ENCODE results near the gene VPS18. TPM values are rescaled to one million over a fixed set of nuclear protein-coding genes. Genes with fewer than 3 reads are reported as not detected.
A peak's percentile ranks its signal among the peaks of the same experiment; 100 is the strongest.

The VPS18 gene
- total and polyA plus RNA-seq, 2 donors (not counting 3 experiments of a cell fraction or from before 2014, with no cell fraction given): 29.3 to 32.8 TPM

- Histone ChIP-seq H4K20me1 (replicated peaks; ENCODE audit: control insufficient read depth, extremely low read depth, insufficient read depth, low read length) (no peaks in the 10 kb centered on the region), H3K9ac (replicated peaks; ENCODE audit: extremely low read depth, insufficient read depth, low read length) (no peak overlapping the region), H3K36me3 (ENCODE audit: control insufficient read depth in 2 of 2, extremely low read depth in 1 of 2, insufficient read depth in 2 of 2, low read length in 2 of 2) (no peaks in the 10 kb centered on the region), H3K27ac (ENCODE audit: insufficient read depth, low read depth, low read length) (no peak overlapping the region), H3K4me2 (ENCODE audit: insufficient read depth, low read length) (no peak overlapping the region), H3K9me1 (replicated peaks; ENCODE audit: control insufficient read depth, extremely low read depth, insufficient read depth, low read length) (no peaks in the 10 kb centered on the region), H3K9me3 (replicated peaks; ENCODE audit: control insufficient read depth, insufficient read depth, low read length) (no peaks in the 10 kb centered on the region), H2AFZ (ENCODE audit: low read depth, low read length) (peak overlapping the region; percentile 30), H3K4me3 (replicated peaks in 1 of 3; ENCODE audit: insufficient read depth in 1 of 3, low read depth in 1 of 3, low read length in 3 of 3) (no peak overlapping the region), H3K79me2 (ENCODE audit: control insufficient read depth, insufficient read depth, low read length) (no peaks in the 10 kb centered on the region), H3K4me1 (ENCODE audit: control insufficient read depth, extremely low read depth, insufficient read depth, low read length) (peaks cover 21% of the 10 kb centered on the region), H3K27me3 (ENCODE audit: control insufficient read depth in 2 of 2, insufficient read depth in 2 of 2, low read length in 2 of 2) (peaks cover 14 to 21% of the 10 kb centered on the region in 2 experiments)
- dilution Hi-C loops (cut with MboI; ENCODE audit: extremely low pct_ligation_motif_present, low sequenced_read_pairs): no loop called here
- FAIRE-seq (no peak), DNase-seq (ENCODE audit: low read depth, low spot score) (no peak)
- BruUV-seq (replicated peaks): no TSS peak
- ChIA-PET CTCF (interaction anchor here (0.8 to 12.4 kb wide), 6 partner anchors 9 to 94 kb away, joined by 3 to 260 read pairs (median 62); no protein-coding TSS in a partner anchor), POLR2A (no interaction called here)
- no peak for TF ChIP-seq JUN (IDR thresholded peaks at IDR 0.05; ENCODE audit: borderline replicate concordance, insufficient read depth, insufficient read length, low read depth)
- TF ChIP-seq GATA2 (IDR thresholded peaks at IDR 0.05; ENCODE audit: insufficient read depth, insufficient read length, low read depth, low read length): no peak
- TF ChIP-seq EZH2 (IDR thresholded peaks at IDR 0.05; ENCODE audit: borderline replicate concordance, low read depth, low read length, severe bottlenecking): peak; percentile 76
- intact Hi-C loops (cut with micrococcal nuclease): no loop called here
These were observed 31.8 kb downstream of the VPS18 start for GRCh38 chr15:40925863-40926658.

DNA sequence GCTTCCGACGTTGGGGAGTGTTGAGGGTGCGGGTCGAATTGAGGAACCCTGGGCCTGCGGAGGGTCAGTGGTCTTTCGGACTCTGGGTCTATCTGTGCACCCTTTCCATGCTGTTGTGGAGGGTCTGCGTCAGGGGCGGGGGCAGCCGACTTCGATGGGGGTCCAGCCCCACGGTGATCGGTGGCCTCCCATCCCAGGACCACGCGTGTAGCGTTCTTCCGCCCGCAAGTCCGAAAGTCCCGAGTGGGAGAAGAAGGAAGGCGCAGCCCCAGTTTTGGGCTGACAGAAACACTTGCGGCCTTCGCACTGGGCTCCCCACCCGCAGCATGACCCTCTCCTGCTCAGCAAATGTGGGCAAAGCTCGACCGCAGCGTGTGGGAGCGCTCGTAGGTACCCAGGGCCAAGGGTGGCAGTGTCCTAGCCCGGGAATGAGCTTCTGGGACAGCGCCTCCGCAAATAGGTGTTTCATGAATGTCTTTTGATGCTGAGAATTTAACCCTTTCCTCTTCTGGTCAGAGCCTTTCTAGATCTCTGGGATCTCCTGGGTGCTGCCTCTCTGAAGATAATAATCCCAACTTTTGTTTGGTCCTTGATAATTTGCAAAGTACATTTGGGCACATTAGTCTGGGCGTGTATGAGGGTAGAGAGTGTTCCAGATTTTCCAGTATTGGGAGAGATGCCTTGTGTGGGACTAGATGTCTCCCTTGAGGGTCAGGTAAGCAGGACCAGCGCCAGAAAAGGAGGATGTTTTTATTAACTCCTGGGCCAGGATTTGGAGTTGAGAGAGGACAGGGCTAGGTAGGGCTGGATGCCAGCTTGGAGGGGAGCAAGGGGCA, 32.6 kb downstream of the VPS18 start:
- Histone ChIP-seq H4K20me1 (replicated peaks; ENCODE audit: control insufficient read depth, extremely low read depth, insufficient read depth, low read length) (no peaks in the 10 kb centered on the region), H3K79me2 (ENCODE audit: control insufficient read depth, insufficient read depth, low read length) (no peaks in the 10 kb centered on the region), H2AFZ (ENCODE audit: low read depth, low read length) (no peak overlapping the region), H3K4me1 (ENCODE audit: control insufficient read depth, extremely low read depth, insufficient read depth, low read length) (peaks cover 29% of the 10 kb centered on the region), H3K9ac (replicated peaks; ENCODE audit: extremely low read depth, insufficient read depth, low read length) (no peak overlapping the region), H3K4me3 (replicated peaks in 1 of 3; ENCODE audit: insufficient read depth in 1 of 3, low read depth in 1 of 3, low read length in 3 of 3) (no peak overlapping the region), H3K4me2 (ENCODE audit: insufficient read depth, low read length) (no peak overlapping the region), H3K9me3 (replicated peaks; ENCODE audit: control insufficient read depth, insufficient read depth, low read length) (no peaks in the 10 kb centered on the region), H3K9me1 (replicated peaks; ENCODE audit: control insufficient read depth, extremely low read depth, insufficient read depth, low read length) (no peaks in the 10 kb centered on the region), H3K36me3 (ENCODE audit: control insufficient read depth in 2 of 2, extremely low read depth in 1 of 2, insufficient read depth in 2 of 2, low read length in 2 of 2) (peaks cover 0 to 3% of the 10 kb centered on the region in 2 experiments), H3K27ac (ENCODE audit: insufficient read depth, low read depth, low read length) (no peak overlapping the region), H3K27me3 (ENCODE audit: control insufficient read depth in 2 of 2, insufficient read depth in 2 of 2, low read length in 2 of 2) (peaks cover 14 to 21% of the 10 kb centered on the region in 2 experiments)
- intact Hi-C loops (cut with micrococcal nuclease): no loop called here
- no peak for TF ChIP-seq GATA2 (IDR thresholded peaks at IDR 0.05; ENCODE audit: insufficient read depth, insufficient read length, low read depth, low read length)
- peak; percentile 44 for TF ChIP-seq EZH2 (IDR thresholded peaks at IDR 0.05; ENCODE audit: borderline replicate concordance, low read depth, low read length, severe bottlenecking)
- dilution Hi-C loops (cut with MboI; ENCODE audit: extremely low pct_ligation_motif_present, low sequenced_read_pairs): no loop called here
- ChIA-PET CTCF (interaction anchor here (1.2 to 12.4 kb wide), 6 partner anchors 9 to 93 kb away, joined by 3 to 260 read pairs (median 110); no protein-coding TSS in a partner anchor), POLR2A (no interaction called here)
- no peak for DNase-seq (ENCODE audit: low read depth, low spot score)
- no peak for FAIRE-seq
- BruUV-seq (replicated peaks): no TSS peak

All from endothelial cell of umbilical vein (primary cell).